SK-N-SH (cell line): ENCODE measurements around the gene GSTM4. TPM values are rescaled to one million over a fixed set of nuclear protein-coding genes. Genes with fewer than 3 reads are reported as not detected.
A peak's percentile ranks its signal among the peaks of the same experiment; 100 is the strongest.
"Not testable (repeated sequence)": the region's sequence is repeated elsewhere in the genome, so short reads cannot be mapped to it uniquely, and the experiment has no call there.

Experiments
- CTCF ChIA-PET: fragments of 300-600, 350-600 bp; formaldehyde crosslinking; extraction: SDS; loops from one replicate; lab custom pipeline; 2021; lab: Yijun Ruan, JAX
- POLR2A ChIA-PET: fragments of 350-600 bp; sonication (Branson Sonifier 250); formaldehyde crosslinking; extraction: SDS; loops from one replicate; lab custom pipeline; 2020; ENCODE audit warnings: antibody characterized with exemption, inconsistent platforms; lab: Yijun Ruan, JAX
- DNase-seq: peaks from one replicate; pipeline ENCODE4 v3.0.0; 2012
- H2AFZ ChIP-seq: fragments of 200-600 bp; sonication (generic); 2 replicates; pipeline ENCODE4 v1.8.1; 2016; ENCODE audit warnings: antibody characterized with exemption, mild to moderate bottlenecking, low read depth
- H3F3A ChIP-seq: fragments of 200-600 bp; sonication (generic); replicated peaks from 2 replicates; pipeline ENCODE3; 2016; ENCODE audit warnings: antibody characterized with exemption, mild to moderate bottlenecking; ENCODE audit not compliant: insufficient read depth
- H3K27ac ChIP-seq, 2 experiments: fragments of 200-500 bp in 1 of 2; fragments of 200-600 bp in 1 of 2; sonication (Bioruptor generic) in 1 of 2; sonication (generic), shearing (Covaris generic) in 1 of 2; 2 replicates each; pipeline versions ENCODE4 v1.5.1 to v1.6.1; 2014 to 2016; ENCODE audit warnings: low read depth in 2 of 2, inconsistent platforms in 1 of 2, low read length in 1 of 2, mild to moderate bottlenecking in 1 of 2, mixed read lengths in 1 of 2
- H3K27me3 ChIP-seq: fragments of 200-600 bp; sonication (generic), shearing (Covaris generic); 2 replicates; pipeline ENCODE4 v1.6.1; 2016; ENCODE audit warnings: mixed run types; ENCODE audit not compliant: insufficient read depth
- H3K36me3 ChIP-seq, 2 experiments: fragments of 200-500 bp in 1 of 2; fragments of 200-600 bp in 1 of 2; sonication (Bioruptor generic) in 1 of 2; sonication (generic) in 1 of 2; replicated peaks in 1 of 2; 2 replicates each; pipeline versions ENCODE3 to v1.5.1; 2014 to 2016; ENCODE audit warnings: low read length in 1 of 2, mild to moderate bottlenecking in 1 of 2; ENCODE audit not compliant: insufficient read depth in 2 of 2, control insufficient read depth in 1 of 2
- H3K4me1 ChIP-seq, 2 experiments: fragments of 200-500 bp in 1 of 2; fragments of 200-600 bp in 1 of 2; sonication (Bioruptor generic) in 1 of 2; sonication (generic), shearing (Covaris generic) in 1 of 2; 2 replicates each; pipeline versions ENCODE4 v1.5.1 to v1.6.1; 2014 to 2016; ENCODE audit warnings: low read depth in 1 of 2, low read length in 1 of 2, mixed run types in 1 of 2; ENCODE audit not compliant: insufficient read depth in 2 of 2, control insufficient read depth in 1 of 2
- H3K4me2 ChIP-seq: fragments of 200-600 bp; sonication (generic), shearing (Covaris generic); 2 replicates; pipeline ENCODE4 v1.6.1; 2017; ENCODE audit warnings: mixed run types
- H3K4me3 ChIP-seq, 2 experiments: fragments of 200-500 bp in 1 of 2; fragments of 200-600 bp in 1 of 2; sonication (Bioruptor generic) in 1 of 2; sonication (generic), shearing (Covaris generic) in 1 of 2; 2 replicates each; pipeline versions ENCODE4 v1.5.1 to v1.8.1; 2014 to 2016; ENCODE audit warnings: low read depth in 2 of 2, inconsistent platforms in 1 of 2, low read length in 1 of 2, mild to moderate bottlenecking in 1 of 2, mixed read lengths in 1 of 2, moderate library complexity in 1 of 2
- H3K79me2 ChIP-seq: fragments of 200-600 bp; sonication (generic); 2 replicates; pipeline ENCODE4 v1.8.1; 2017; ENCODE audit warnings: mild to moderate bottlenecking; ENCODE audit not compliant: insufficient read depth
- H3K9ac ChIP-seq: fragments of 200-600 bp; sonication (generic); 2 replicates; pipeline ENCODE4 v1.6.1; 2017; ENCODE audit warnings: mixed run types
- H3K9me2 ChIP-seq: fragments of 200-600 bp; sonication (generic); 2 replicates; pipeline ENCODE4 v1.6.1; 2017; ENCODE audit warnings: mixed run types
- H3K9me3 ChIP-seq: fragments of 200-600 bp; sonication (generic); 2 replicates; pipeline ENCODE4 v1.6.1; 2017; ENCODE audit warnings: mixed run types, mild to moderate bottlenecking, moderate library complexity
- H4K20me1 ChIP-seq: fragments of 200-600 bp; sonication (generic); 2 replicates; pipeline ENCODE4 v1.6.1; 2017; ENCODE audit warnings: mild to moderate bottlenecking, mixed run types; ENCODE audit not compliant: insufficient read depth
- ELF1 ChIP-seq: IDR thresholded peaks from 2 replicates; pipeline ENCODE4 v1.4.0; 2012
- MEF2A ChIP-seq: IDR thresholded peaks from 2 replicates; pipeline ENCODE4 v1.4.0; 2012; ENCODE audit warnings: low read depth, borderline replicate concordance
- RAD21 ChIP-seq: IDR thresholded peaks from 2 replicates; pipeline ENCODE4 v1.6.1; 2012; ENCODE audit warnings: mild to moderate bottlenecking, low read length
- TCF12 ChIP-seq: IDR thresholded peaks from 2 replicates; pipeline ENCODE4 v1.4.0; 2012
- WGBS: methylation state at CpG from one replicate; pipeline ENCODE4 v1.1.6; 2017; ENCODE audit warnings: low lambda C conversion rate; 5-methylcytosine and 5-hydroxymethylcytosine counted together
- polyA plus RNA-seq, 3 experiments: library from polyadenylated mRNA; depleted of rRNA; stranded (reverse); fragments of >200 nt; gene quantifications; 2 replicates each; pipeline ENCODE4 v1.2.3, GENCODE V29; 2012

GSTM4 gene
- polyA plus RNA-seq, 1 of the 3 experiments (the other 2 are of a cell fraction), result 34.2 TPM

DNA sequence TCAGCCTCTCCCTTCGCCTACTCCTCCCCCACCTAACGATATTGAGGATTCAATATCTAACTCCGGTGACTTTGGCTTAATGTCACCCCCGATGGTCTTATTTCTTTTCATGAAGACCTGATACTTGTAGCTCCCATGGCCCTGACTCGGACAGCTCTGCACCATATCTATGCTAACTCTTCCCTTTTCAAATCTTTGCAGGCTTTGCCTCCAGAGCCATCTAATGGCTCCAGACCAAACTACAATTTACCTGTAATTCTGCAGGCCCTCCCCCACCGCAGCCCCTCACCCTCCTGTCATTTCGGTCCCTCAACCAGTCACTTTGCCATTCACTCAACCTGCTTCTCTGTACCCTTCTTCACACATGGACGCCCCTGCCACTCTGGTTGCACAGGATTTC lies 48.3 kb downstream of the GSTM4 start:
- no peak overlapping the region for H3K4me2 ChIP-seq
- no peaks in the 10 kb centered on the region for H4K20me1 ChIP-seq
- H3K27ac ChIP-seq, result no peak overlapping the region
- H3F3A ChIP-seq, result no peaks in the 10 kb centered on the region
- no peak overlapping the region for H2AFZ ChIP-seq
- no peak overlapping the region for H3K4me3 ChIP-seq
- 44% methylated on average over 8 of the region's 8 CpGs for WGBS
- no peaks in the 10 kb centered on the region for H3K9me2 ChIP-seq
- no peak for DNase-seq
- H3K9ac ChIP-seq, result no peak overlapping the region
- ChIA-PET POLR2A (no interaction called here), CTCF (interaction anchor here (1.1 kb wide), 1 partner anchor 54 kb away, joined by 3 read pairs; no protein-coding TSS in a partner anchor)
- H3K36me3 ChIP-seq, result no peaks in the 10 kb centered on the region
- no peaks in the 10 kb centered on the region for H3K27me3 ChIP-seq
- TF ChIP-seq RAD21, result 0 out of 2 replicates have a peak, but pooled peaks have one; percentile 6
- no peak for TF ChIP-seq MEF2A
- H3K4me1 ChIP-seq, result no peaks in the 10 kb centered on the region; a peak in 1 of 4 replicates
- no peaks in the 10 kb centered on the region for H3K79me2 ChIP-seq
- H3K9me3 ChIP-seq, result no peaks in the 10 kb centered on the region

DNA sequence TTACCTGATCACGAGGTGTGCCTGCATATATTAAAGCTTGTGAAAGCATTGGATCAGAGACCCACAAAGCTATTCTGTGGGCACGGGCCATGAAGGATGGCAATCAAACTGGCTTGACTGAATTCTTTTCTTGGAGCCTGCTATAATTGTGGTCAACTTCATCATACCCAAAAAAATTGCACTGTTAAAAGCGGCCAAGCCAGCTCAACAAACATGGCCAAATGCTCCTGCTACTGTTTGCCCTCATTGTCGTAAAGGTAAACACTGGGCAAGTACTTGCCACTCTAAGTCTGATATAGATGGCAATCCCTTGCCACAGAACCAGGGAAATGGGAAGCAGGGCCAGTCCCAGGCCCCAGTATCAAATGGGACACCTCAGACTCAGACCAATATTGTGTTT lies 49.5 kb downstream of the GSTM4 start:
- Histone ChIP-seq H3K9me2 (no peaks in the 10 kb centered on the region), H3K9ac (no peak overlapping the region), H3K9me3 (no peaks in the 10 kb centered on the region), H3K27me3 (no peaks in the 10 kb centered on the region), H3F3A (no peaks in the 10 kb centered on the region), H2AFZ (no peak overlapping the region), H3K36me3 (no peaks in the 10 kb centered on the region), H3K4me1 (no peaks in the 10 kb centered on the region; a peak in 1 of 4 replicates), H3K27ac (no peak overlapping the region), H4K20me1 (no peaks in the 10 kb centered on the region), H3K79me2 (no peaks in the 10 kb centered on the region), H3K4me3 (no peak overlapping the region), H3K4me2 (no peak overlapping the region)
- WGBS, result 38% methylated on average over 4 of the region's 4 CpGs
- DNase-seq, result no peak
- ChIA-PET CTCF (interaction anchor here (1.2 kb wide), 1 partner anchor 68 kb away, joined by 3 read pairs; no protein-coding TSS in a partner anchor), POLR2A (no interaction called here)
- TF ChIP-seq ELF1 (no peak), RAD21 (no peak), TCF12 (no peak)

DNA sequence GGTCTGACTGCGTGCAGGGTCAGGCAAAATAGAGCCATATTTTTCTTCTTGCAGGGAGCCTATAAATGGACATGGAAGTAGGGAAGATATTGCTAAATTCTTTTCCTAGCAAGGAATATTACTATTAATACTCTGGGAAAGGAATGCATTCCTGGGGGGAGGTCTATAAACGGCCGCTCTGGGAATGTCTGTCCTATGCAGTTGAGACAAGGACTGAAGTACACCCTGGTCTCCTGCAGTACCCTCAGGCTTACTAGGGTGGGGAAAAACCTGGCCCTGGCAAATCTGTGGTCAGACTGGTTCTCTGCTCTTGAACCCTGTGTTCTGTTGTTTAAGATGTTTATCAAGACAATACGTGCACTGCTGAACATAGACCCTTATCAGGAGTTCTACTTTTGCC lies 53.0 kb downstream of the GSTM4 start:
- CTCF ChIA-PET, H3K9ac ChIP-seq, H3K9me3 ChIP-seq, H3K27ac ChIP-seq, DNase-seq, POLR2A ChIA-PET, H3K36me3 ChIP-seq, H3K9me2 ChIP-seq, H4K20me1 ChIP-seq, H3F3A ChIP-seq, H3K27me3 ChIP-seq, H3K4me2 ChIP-seq, H3K4me1 ChIP-seq, H3K79me2 ChIP-seq, H2AFZ ChIP-seq, H3K4me3 ChIP-seq: not testable (repeated sequence)
- WGBS, result 56% methylated on average over 4 of the region's 4 CpGs

DNA sequence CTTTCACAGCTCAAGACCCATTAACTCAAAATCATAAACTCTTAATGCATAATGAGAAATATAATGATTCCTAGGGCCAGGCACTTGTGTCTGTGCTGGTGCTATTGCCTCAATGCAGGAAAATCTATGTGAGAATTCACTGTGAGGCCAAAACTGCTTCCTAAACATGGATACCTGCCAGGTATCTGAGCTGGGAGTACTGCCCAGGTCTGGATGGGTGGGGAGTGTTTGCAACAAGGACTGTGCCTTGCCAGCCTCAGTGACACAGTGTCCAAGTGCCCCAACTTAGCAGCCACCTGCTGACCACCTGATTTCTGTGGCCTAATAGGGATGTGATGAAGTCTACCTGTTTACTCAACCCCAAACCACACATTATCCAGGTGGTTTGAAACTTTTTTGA lies 53.9 kb downstream of the GSTM4 start:
- H3K36me3 ChIP-seq, H3K4me1 ChIP-seq, CTCF ChIA-PET, H3K27ac ChIP-seq, H3K79me2 ChIP-seq, POLR2A ChIA-PET, H3K4me2 ChIP-seq, DNase-seq, H3K9ac ChIP-seq, H3K9me3 ChIP-seq, H3K27me3 ChIP-seq, H2AFZ ChIP-seq, H3K9me2 ChIP-seq, H4K20me1 ChIP-seq, H3K4me3 ChIP-seq, H3F3A ChIP-seq: not testable (repeated sequence)

Other genes starting within 250 kb of the GSTM4 start
- gene PSMA5, start 229.7 kb upstream of the GSTM4 start, polyA plus RNA-seq (2012; rRNA removed), result 118 and 139 TPM in 2 replicates
- 0.03 and 0.05 TPM in 2 replicates for gene SYPL2, start 189.6 kb upstream of the GSTM4 start, polyA plus RNA-seq (2012; rRNA removed)
- gene ATXN7L2, start 172.2 kb upstream of the GSTM4 start, polyA plus RNA-seq (2012; rRNA removed), result 3.9 and 4.0 TPM in 2 replicates
- gene CYB561D1, start 162.0 kb upstream of the GSTM4 start, polyA plus RNA-seq (2012; rRNA removed), result 5.4 and 8.9 TPM in 2 replicates
- 0.93 and 0.95 TPM in 2 replicates for gene AMIGO1, start 146.4 kb upstream of the GSTM4 start, polyA plus RNA-seq (2012; rRNA removed)
- gene GPR61, start 116.2 kb upstream of the GSTM4 start, polyA plus RNA-seq (2012; rRNA removed), result not detected in 2 replicates
- 4.0 and 4.8 TPM in 2 replicates for gene GNAI3, start 107.5 kb upstream of the GSTM4 start, polyA plus RNA-seq (2012; rRNA removed)
- 0.16 TPM in 2 replicates for gene GNAT2, start 36.5 kb upstream of the GSTM4 start, polyA plus RNA-seq (2012; rRNA removed)
- gene AMPD2, start 36.3 kb upstream of the GSTM4 start, polyA plus RNA-seq (2012; rRNA removed), result 59.1 and 63.7 TPM in 2 replicates
- 70.2 and 97.6 TPM in 2 replicates for gene GSTM2, start 12.0 kb downstream of the GSTM4 start, polyA plus RNA-seq (2012; rRNA removed)
- not detected in 2 replicates for gene GSTM1, start 31.7 kb downstream of the GSTM4 start, polyA plus RNA-seq (2012; rRNA removed)
- not detected in 2 replicates for gene GSTM5, start 56.2 kb downstream of the GSTM4 start, polyA plus RNA-seq (2012; rRNA removed)
- gene GSTM3, start 84.9 kb downstream of the GSTM4 start, polyA plus RNA-seq (2012; rRNA removed), result 84.9 and 86.6 TPM in 2 replicates
- gene EPS8L3, start 107.8 kb downstream of the GSTM4 start, polyA plus RNA-seq (2012; rRNA removed), result not detected in 2 replicates